HFFc6 (cell line): ENCODE data around the gene KIAA1586. TPM values are rescaled to one million over a fixed set of nuclear protein-coding genes. Genes with fewer than 3 reads are reported as not detected.

ENCODE experiments used
- DNase-seq: peaks from one replicate; pipeline ENCODE4 v3.0.0-alpha.2; 2018
- H3K27ac Mint-ChIP-seq: 2 replicates; pipeline ENCODE4 v1.8.0; 2020; ENCODE audit warnings: mild to moderate bottlenecking, mixed read lengths
- H3K27me3 Mint-ChIP-seq: 2 replicates; pipeline ENCODE4 v1.8.0; 2021; ENCODE audit warnings: mild to moderate bottlenecking, moderate library complexity, mixed read lengths; ENCODE audit not compliant: insufficient read depth
- H3K36me3 Mint-ChIP-seq: 2 replicates; pipeline ENCODE4 v1.8.0; 2021; ENCODE audit warnings: low read depth, mixed read lengths
- H3K4me1 Mint-ChIP-seq: 2 replicates; pipeline ENCODE4 v1.8.0; 2020; ENCODE audit warnings: low read depth, mixed read lengths
- H3K4me3 Mint-ChIP-seq: 2 replicates; pipeline ENCODE4 v1.8.0; 2020; ENCODE audit warnings: mild to moderate bottlenecking, moderate library complexity, mixed read lengths
- H3K9me3 Mint-ChIP-seq: 2 replicates; pipeline ENCODE4 v1.8.0; 2020; ENCODE audit warnings: mild to moderate bottlenecking, mixed read lengths
- total RNA-seq, 6 experiments: library from RNA; stranded (reverse); fragmentation: NEBNext Ultra II Directional; extraction: Animal tissue kit (Norgen Biotek cat#: 25700); gene quantifications; 2 replicates in 1 of 6; 3 replicates in 5 of 6; pipeline ENCODE4 v1.2.3, GENCODE V29; 2021
- TF ChIP-seq, protein P1 (sequence below): fragments of 200-600 bp; sonication (generic); IDR thresholded peaks from 2 replicates; pipeline ENCODE4 v1.5.0; 2021; ENCODE audit warnings: antibody characterized with exemption, mild to moderate bottlenecking

KIAA1586 gene
- total RNA-seq, 6 experiments from 2014 or later: 14.1 to 18.6 (median 16.4) TPM

DNA sequence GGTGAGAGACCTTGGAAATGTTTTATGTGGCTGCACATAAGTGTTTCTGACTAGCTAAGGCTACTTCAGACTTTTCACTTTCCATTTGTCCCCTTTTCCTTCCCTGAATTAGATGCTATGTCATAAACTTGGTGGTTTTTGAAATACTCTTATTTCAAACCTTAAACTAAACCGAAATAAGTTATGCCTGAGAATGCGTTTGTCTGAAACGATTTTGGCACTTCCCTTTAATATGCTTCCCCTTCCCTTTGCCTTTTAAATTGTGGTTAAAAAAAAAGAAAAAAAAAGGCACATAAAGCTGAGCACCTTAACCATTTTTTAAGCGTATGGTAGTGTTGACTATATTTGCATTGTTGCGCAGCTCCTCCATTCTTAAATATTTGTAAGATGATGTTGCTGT, 57.8 kb downstream of the KIAA1586 start:
- DNase-seq: no peak
- Mint-ChIP-seq H3K9me3 (no peaks in the 10 kb centered on the region), H3K4me1 (peaks cover 19% of the 10 kb centered on the region; the same call in 1 of the 2 replicates), H3K4me3 (no peak overlapping the region), H3K27ac (no peak overlapping the region), H3K27me3 (no peaks in the 10 kb centered on the region; the same call in 1 of the 2 replicates), H3K36me3 (peaks cover 54% of the 10 kb centered on the region)
- TF ChIP-seq, protein P1, sequence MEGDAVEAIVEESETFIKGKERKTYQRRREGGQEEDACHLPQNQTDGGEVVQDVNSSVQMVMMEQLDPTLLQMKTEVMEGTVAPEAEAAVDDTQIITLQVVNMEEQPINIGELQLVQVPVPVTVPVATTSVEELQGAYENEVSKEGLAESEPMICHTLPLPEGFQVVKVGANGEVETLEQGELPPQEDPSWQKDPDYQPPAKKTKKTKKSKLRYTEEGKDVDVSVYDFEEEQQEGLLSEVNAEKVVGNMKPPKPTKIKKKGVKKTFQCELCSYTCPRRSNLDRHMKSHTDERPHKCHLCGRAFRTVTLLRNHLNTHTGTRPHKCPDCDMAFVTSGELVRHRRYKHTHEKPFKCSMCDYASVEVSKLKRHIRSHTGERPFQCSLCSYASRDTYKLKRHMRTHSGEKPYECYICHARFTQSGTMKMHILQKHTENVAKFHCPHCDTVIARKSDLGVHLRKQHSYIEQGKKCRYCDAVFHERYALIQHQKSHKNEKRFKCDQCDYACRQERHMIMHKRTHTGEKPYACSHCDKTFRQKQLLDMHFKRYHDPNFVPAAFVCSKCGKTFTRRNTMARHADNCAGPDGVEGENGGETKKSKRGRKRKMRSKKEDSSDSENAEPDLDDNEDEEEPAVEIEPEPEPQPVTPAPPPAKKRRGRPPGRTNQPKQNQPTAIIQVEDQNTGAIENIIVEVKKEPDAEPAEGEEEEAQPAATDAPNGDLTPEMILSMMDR: no peak

Other genes with a start within 250 kb of the KIAA1586 start
- gene BEND6, start 91.6 kb upstream of the KIAA1586 start, total RNA-seq: 10 to 100 TPM in 3 of 6 experiments, 1 to 10 TPM in 3; 9.4 to 11.0 (median 10.0) TPM
- 10 to 100 TPM; 47.0 to 54.2 (median 47.7) TPM for gene ZNF451, start 43.5 kb downstream of the KIAA1586 start, total RNA-seq
- gene BAG2, start 125.6 kb downstream of the KIAA1586 start, total RNA-seq: 10 to 100 TPM; 26.2 to 31.6 (median 28.3) TPM
- gene RAB23, start 175.6 kb downstream of the KIAA1586 start, total RNA-seq: 10 to 100 TPM; 23.1 to 30.3 (median 28.9) TPM